ENCODE data around the gene STAT6.

DNA sequence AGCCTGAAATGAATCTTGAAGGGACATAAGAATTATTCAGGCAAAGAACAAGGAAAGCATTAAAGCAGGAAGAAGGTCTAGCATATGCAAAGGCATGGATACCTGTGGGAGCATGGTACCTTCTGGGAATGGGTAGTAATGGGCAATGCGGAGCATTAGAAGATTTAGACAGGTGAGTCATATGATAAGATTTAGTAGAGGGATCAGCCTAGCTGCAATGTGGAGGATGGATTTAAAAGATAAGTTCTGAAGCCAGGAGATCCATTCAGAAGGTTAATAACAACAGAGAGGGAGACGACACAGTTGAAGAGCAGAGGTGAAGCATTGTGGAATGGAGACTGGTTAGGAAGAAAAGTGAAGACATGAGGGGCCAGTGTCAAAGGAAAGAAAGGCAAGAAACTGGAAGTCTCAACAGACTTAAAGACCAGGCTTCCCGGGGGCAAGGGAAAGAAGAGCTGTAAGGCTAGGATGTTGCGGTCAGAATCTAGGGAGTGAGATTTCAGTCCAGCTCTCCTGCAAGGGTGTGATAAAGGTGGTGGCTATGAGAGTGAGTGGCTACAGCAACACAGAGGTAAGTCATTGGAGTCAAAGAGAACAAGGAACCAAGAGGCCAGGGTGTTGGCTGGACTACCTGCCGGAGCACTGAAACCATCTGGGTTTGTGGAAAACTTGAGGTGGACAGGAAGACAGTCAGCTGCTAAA, 5.6 kb upstream of the STAT6 start:
- TF ChIP-seq, protein P1, sequence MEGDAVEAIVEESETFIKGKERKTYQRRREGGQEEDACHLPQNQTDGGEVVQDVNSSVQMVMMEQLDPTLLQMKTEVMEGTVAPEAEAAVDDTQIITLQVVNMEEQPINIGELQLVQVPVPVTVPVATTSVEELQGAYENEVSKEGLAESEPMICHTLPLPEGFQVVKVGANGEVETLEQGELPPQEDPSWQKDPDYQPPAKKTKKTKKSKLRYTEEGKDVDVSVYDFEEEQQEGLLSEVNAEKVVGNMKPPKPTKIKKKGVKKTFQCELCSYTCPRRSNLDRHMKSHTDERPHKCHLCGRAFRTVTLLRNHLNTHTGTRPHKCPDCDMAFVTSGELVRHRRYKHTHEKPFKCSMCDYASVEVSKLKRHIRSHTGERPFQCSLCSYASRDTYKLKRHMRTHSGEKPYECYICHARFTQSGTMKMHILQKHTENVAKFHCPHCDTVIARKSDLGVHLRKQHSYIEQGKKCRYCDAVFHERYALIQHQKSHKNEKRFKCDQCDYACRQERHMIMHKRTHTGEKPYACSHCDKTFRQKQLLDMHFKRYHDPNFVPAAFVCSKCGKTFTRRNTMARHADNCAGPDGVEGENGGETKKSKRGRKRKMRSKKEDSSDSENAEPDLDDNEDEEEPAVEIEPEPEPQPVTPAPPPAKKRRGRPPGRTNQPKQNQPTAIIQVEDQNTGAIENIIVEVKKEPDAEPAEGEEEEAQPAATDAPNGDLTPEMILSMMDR (IDR thresholded peaks at IDR 0.05), result no peak
- TF ChIP-seq POLR2AphosphoS5 (IDR thresholded peaks at IDR 0.05; ENCODE audit: low read depth, low read length), result no peak

Measured in Panc1 (cell line).